MM.1S (cell line): ENCODE results near the gene POLR1A.

Experiments used
- DNase-seq: peaks from one replicate; pipeline ENCODE4 v3.0.0-alpha.2; 2015
- H2AFZ ChIP-seq: fragments of 300-600 bp; sonication (generic); 2 replicates; pipeline ENCODE4 v1.6.0; 2016; ENCODE audit warnings: antibody characterized with exemption, low read length
- H3F3A ChIP-seq: fragments of 300-600 bp; sonication (generic); 2 replicates; pipeline ENCODE4 v1.6.1; 2016; ENCODE audit warnings: mild to moderate bottlenecking, antibody characterized with exemption, low read length, moderate library complexity, mixed read lengths; ENCODE audit not compliant: insufficient read depth
- H3K27ac ChIP-seq: fragments of 300-600 bp; sonication (generic); 2 replicates; pipeline ENCODE4 v1.5.1; 2016; ENCODE audit warnings: mild to moderate bottlenecking, low read length
- H3K27me3 ChIP-seq: fragments of 300-600 bp; sonication (generic); replicated peaks from 2 replicates; pipeline ENCODE4 v1.6.0; 2016; ENCODE audit warnings: low read length; ENCODE audit not compliant: insufficient read depth
- H3K36me3 ChIP-seq: fragments of 300-600 bp; sonication (generic); replicated peaks from 2 replicates; pipeline ENCODE4 v1.6.1; 2016; ENCODE audit warnings: mild to moderate bottlenecking, low read length, mixed read lengths; ENCODE audit not compliant: insufficient read depth
- H3K4me1 ChIP-seq: fragments of 300-600 bp; sonication (generic); 2 replicates; pipeline ENCODE4 v1.6.1; 2016; ENCODE audit warnings: low read length, mixed read lengths
- H3K4me2 ChIP-seq: fragments of 300-600 bp; sonication (generic); 2 replicates; pipeline ENCODE4 v1.6.0; 2016; ENCODE audit warnings: low read depth, low read length
- H3K4me3 ChIP-seq: fragments of 300-600 bp; sonication (generic); 2 replicates; pipeline ENCODE4 v1.5.1; 2016; ENCODE audit warnings: low read length, mixed read lengths
- H3K79me2 ChIP-seq: fragments of 300-600 bp; sonication (generic); 2 replicates; pipeline ENCODE4 v1.6.1; 2016; ENCODE audit warnings: mixed run types, low read length, mixed read lengths
- H3K9ac ChIP-seq: fragments of 300-600 bp; sonication (generic); 2 replicates; pipeline ENCODE4 v1.6.1; 2016; ENCODE audit warnings: low read length, mixed read lengths
- H3K9me2 ChIP-seq: fragments of 300-600 bp; sonication (generic); replicated peaks from 2 replicates; pipeline ENCODE4 v1.6.1; 2016; ENCODE audit warnings: mild to moderate bottlenecking, low read length, mixed read lengths; ENCODE audit not compliant: insufficient read depth
- H3K9me3 ChIP-seq: fragments of 300-600 bp; sonication (generic); replicated peaks from 2 replicates; pipeline ENCODE4 v1.6.1; 2016; ENCODE audit warnings: mild to moderate bottlenecking, low read length, mixed read lengths; ENCODE audit not compliant: insufficient read depth
- H4K20me1 ChIP-seq: fragments of 300-600 bp; sonication (generic); 2 replicates; pipeline ENCODE4 v1.6.1; 2016; ENCODE audit warnings: mild to moderate bottlenecking, low read length, moderate library complexity, mixed read lengths; ENCODE audit not compliant: insufficient read depth
- CTCF ChIP-seq: fragments of 300-600 bp; sonication (generic); IDR thresholded peaks from 2 replicates; pipeline ENCODE4 v1.5.1; 2016; ENCODE audit warnings: antibody characterized with exemption, low read length, mixed read lengths
- EZH2 ChIP-seq: fragments of 300-600 bp; sonication (generic); optimal IDR thresholded peaks from 2 replicates; pipeline ENCODE3; 2017; ENCODE audit warnings: low read depth, mild to moderate bottlenecking, antibody characterized with exemption, low read length, mixed read lengths
- EZH2phosphoT487 ChIP-seq: fragments of 300-600 bp; sonication (generic); IDR thresholded peaks from 2 replicates; pipeline ENCODE4 v1.6.1; 2018; ENCODE audit warnings: antibody characterized with exemption, low read length

POLR1A gene

GRCh38 chr2:86015006-86015405, 90.7 kb downstream of the POLR1A start:
- no peaks in the 10 kb centered on the region for H3K79me2 ChIP-seq
- no peak overlapping the region for H3K27ac ChIP-seq
- H3K4me3 ChIP-seq: no peak overlapping the region
- no peaks in the 10 kb centered on the region for H4K20me1 ChIP-seq
- no peaks in the 10 kb centered on the region for H3K9me3 ChIP-seq
- DNase-seq: no peak
- H3F3A ChIP-seq: no peaks in the 10 kb centered on the region
- H2AFZ ChIP-seq: no peak overlapping the region
- no peaks in the 10 kb centered on the region for H3K36me3 ChIP-seq
- TF ChIP-seq EZH2 (no peak), CTCF (no peak), EZH2phosphoT487 (no peak)
- no peaks in the 10 kb centered on the region for H3K27me3 ChIP-seq
- H3K9ac ChIP-seq: no peak overlapping the region
- H3K4me2 ChIP-seq: no peak overlapping the region
- no peaks in the 10 kb centered on the region for H3K9me2 ChIP-seq
- peaks cover 8% of the 10 kb centered on the region; the same call in 1 of the 2 replicates for H3K4me1 ChIP-seq

GRCh38 chr2:86014493-86014892, 91.2 kb downstream of the POLR1A start:
- no peak overlapping the region for H3K9ac ChIP-seq
- TF ChIP-seq EZH2 (no peak), CTCF (no peak), EZH2phosphoT487 (no peak)
- H3K4me2 ChIP-seq: no peak overlapping the region
- H3K9me3 ChIP-seq: no peaks in the 10 kb centered on the region
- no peaks in the 10 kb centered on the region for H4K20me1 ChIP-seq
- no peaks in the 10 kb centered on the region for H3K27me3 ChIP-seq
- H3K4me3 ChIP-seq: no peak overlapping the region
- H2AFZ ChIP-seq: no peak overlapping the region
- peaks cover 8% of the 10 kb centered on the region; the same call in 1 of the 2 replicates for H3K4me1 ChIP-seq
- H3K36me3 ChIP-seq: no peaks in the 10 kb centered on the region
- DNase-seq: no peak
- H3K9me2 ChIP-seq: no peaks in the 10 kb centered on the region
- no peaks in the 10 kb centered on the region for H3K79me2 ChIP-seq
- H3K27ac ChIP-seq: no peak overlapping the region
- H3F3A ChIP-seq: no peaks in the 10 kb centered on the region

- Histone ChIP-seq H2AFZ (no peak overlapping the region), H3K9me2 (no peaks in the 10 kb centered on the region), H3K4me2 (no peak overlapping the region), H3K9me3 (no peaks in the 10 kb centered on the region), H4K20me1 (no peaks in the 10 kb centered on the region), H3K4me3 (no peak overlapping the region), H3K4me1 (peaks cover 8% of the 10 kb centered on the region; the same call in 1 of the 2 replicates), H3K36me3 (no peaks in the 10 kb centered on the region), H3K27me3 (no peaks in the 10 kb centered on the region), H3K79me2 (no peaks in the 10 kb centered on the region), H3F3A (no peaks in the 10 kb centered on the region), H3K9ac (no peak overlapping the region), H3K27ac (no peak overlapping the region)
- DNase-seq: no peak
- TF ChIP-seq EZH2: no peak
- TF ChIP-seq EZH2phosphoT487: no peak
- no peak for TF ChIP-seq CTCF
Observed at GRCh38 chr2:86012007-86012712, 93.5 kb downstream of the POLR1A start.
